Activated CD4-positive, alpha-beta T cell treated with anti-CD3 and anti-CD28 coated beads, Interleukin-2, amount 10 ng/mL, durations not matched to agents 24 days and 14 days (primary cell): Measurements from ENCODE around the gene BCAR1. TPM values are rescaled to one million over a fixed set of nuclear protein-coding genes. Genes with fewer than 3 reads are reported as not detected.

ENCODE experiments used
- DNase-seq: peaks from one replicate; pipeline ENCODE4 v3.0.0; 2022
- H3K27ac Mint-ChIP-seq: one replicate; pipeline ENCODE4 v1.8.0; 2022; ENCODE audit warnings: mild to moderate bottlenecking, mixed read lengths
- H3K27me3 Mint-ChIP-seq: one replicate; pipeline ENCODE4 v1.8.0; 2022; ENCODE audit warnings: mixed read lengths
- H3K36me3 Mint-ChIP-seq: one replicate; pipeline ENCODE4 v1.8.0; 2022; ENCODE audit warnings: low read depth, mild to moderate bottlenecking, mixed read lengths
- H3K4me1 Mint-ChIP-seq: one replicate; pipeline ENCODE4 v1.8.0; 2021; ENCODE audit warnings: mixed read lengths
- H3K4me3 Mint-ChIP-seq: one replicate; pipeline ENCODE4 v1.8.0; 2022; ENCODE audit warnings: mild to moderate bottlenecking, moderate library complexity, mixed read lengths
- H3K9me3 Mint-ChIP-seq: one replicate; pipeline ENCODE4 v1.8.0; 2021; ENCODE audit warnings: mixed read lengths
- intact Hi-C: fragments of 100-400 bp; cut with micrococcal nuclease; formaldehyde crosslinking; loops from one replicate; pipeline ENCODE4 v1.15.1; 2023
- total RNA-seq: library from RNA; stranded (reverse); gene quantifications from 2 replicates; pipeline ENCODE4 v1.2.3, GENCODE V29; 2022

The BCAR1 gene, protein sequence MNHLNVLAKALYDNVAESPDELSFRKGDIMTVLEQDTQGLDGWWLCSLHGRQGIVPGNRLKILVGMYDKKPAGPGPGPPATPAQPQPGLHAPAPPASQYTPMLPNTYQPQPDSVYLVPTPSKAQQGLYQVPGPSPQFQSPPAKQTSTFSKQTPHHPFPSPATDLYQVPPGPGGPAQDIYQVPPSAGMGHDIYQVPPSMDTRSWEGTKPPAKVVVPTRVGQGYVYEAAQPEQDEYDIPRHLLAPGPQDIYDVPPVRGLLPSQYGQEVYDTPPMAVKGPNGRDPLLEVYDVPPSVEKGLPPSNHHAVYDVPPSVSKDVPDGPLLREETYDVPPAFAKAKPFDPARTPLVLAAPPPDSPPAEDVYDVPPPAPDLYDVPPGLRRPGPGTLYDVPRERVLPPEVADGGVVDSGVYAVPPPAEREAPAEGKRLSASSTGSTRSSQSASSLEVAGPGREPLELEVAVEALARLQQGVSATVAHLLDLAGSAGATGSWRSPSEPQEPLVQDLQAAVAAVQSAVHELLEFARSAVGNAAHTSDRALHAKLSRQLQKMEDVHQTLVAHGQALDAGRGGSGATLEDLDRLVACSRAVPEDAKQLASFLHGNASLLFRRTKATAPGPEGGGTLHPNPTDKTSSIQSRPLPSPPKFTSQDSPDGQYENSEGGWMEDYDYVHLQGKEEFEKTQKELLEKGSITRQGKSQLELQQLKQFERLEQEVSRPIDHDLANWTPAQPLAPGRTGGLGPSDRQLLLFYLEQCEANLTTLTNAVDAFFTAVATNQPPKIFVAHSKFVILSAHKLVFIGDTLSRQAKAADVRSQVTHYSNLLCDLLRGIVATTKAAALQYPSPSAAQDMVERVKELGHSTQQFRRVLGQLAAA
- 0.50 and 0.79 TPM in 2 replicates for total RNA-seq

- H3K4me1 Mint-ChIP-seq = peaks cover 2% of the 10 kb centered on the region
- intact Hi-C loops = no loop called here
- H3K27me3 Mint-ChIP-seq = peaks cover 49% of the 10 kb centered on the region
- no peaks in the 10 kb centered on the region for H3K36me3 Mint-ChIP-seq
- no peak for DNase-seq
- H3K9me3 Mint-ChIP-seq = no peaks in the 10 kb centered on the region
- no peak within 1 kb of the TSS for H3K27ac Mint-ChIP-seq
- H3K4me3 Mint-ChIP-seq = peak within 1 kb of the TSS; percentile 57
Observed at GRCh38 chr16:75251280-75252048, at the start of gene BCAR1. Gene BCAR1, minus strand, starts transcription at chr16:75251624. Its CDS starts 142 bp downstream, at chr16:75251482.

DNA sequence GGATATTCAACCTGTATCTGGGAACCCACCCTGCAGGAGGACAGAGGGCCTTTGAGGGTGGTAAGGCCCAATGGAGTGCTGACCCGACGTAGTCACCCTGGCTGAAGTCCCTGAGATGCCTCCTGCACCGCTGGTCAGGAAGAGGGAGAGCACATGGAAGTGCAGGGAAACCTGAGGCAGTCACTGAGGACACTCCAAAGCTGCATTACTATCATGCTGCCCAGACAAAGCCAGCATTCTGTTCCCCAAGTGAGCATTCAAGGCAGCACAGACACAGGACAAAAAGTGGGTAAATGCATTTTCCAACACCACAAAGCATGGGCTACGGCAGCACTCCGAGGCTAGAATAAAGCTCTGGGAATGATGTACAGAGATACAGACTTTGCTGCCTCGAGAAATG, 46.8 kb upstream of the BCAR1 start:
- Mint-ChIP-seq H3K27me3 (no peaks in the 10 kb centered on the region), H3K4me3 (no peak overlapping the region), H3K27ac (no peak overlapping the region), H3K4me1 (no peaks in the 10 kb centered on the region), H3K9me3 (no peaks in the 10 kb centered on the region), H3K36me3 (peaks cover 34% of the 10 kb centered on the region)
- intact Hi-C loops = no loop called here
- DNase-seq = no peak

DNA sequence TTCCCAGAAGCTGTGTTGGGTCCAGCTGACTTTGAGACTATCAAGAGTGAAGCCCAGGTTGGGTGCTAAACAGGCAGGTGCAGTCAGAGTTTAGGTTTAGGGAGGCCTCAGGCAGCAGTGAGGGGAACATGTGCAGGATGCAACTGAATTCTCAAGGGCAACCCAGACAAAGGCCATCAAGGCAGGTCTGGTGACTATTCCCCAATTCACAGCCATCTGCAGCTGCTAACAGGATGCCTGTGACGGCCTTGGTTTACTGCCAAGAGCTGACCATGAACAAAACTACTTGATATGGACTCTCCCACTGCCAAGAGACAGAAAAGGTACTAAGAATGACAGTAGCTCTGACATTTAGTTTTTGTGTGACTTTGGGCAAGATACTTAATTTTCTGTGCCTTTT, 45.2 kb upstream of the BCAR1 start:
- Mint-ChIP-seq H3K27me3 (no peaks in the 10 kb centered on the region), H3K36me3 (peaks cover 43% of the 10 kb centered on the region), H3K4me1 (no peaks in the 10 kb centered on the region), H3K4me3 (no peak overlapping the region), H3K27ac (no peak overlapping the region), H3K9me3 (no peaks in the 10 kb centered on the region)
- intact Hi-C loops = no loop called here
- DNase-seq = no peak

- Mint-ChIP-seq H3K27ac (no peak overlapping the region), H3K9me3 (no peaks in the 10 kb centered on the region), H3K27me3 (no peaks in the 10 kb centered on the region), H3K4me1 (no peaks in the 10 kb centered on the region), H3K4me3 (no peak overlapping the region), H3K36me3 (peaks cover 38% of the 10 kb centered on the region)
- intact Hi-C loops = no loop called here
- no peak for DNase-seq
Observed at GRCh38 chr16:75294773-75295459, 43.5 kb upstream of the BCAR1 start.

GRCh38 chr16:75293772-75294171, 42.3 kb upstream of the BCAR1 start:
- Mint-ChIP-seq H3K27ac (no peak overlapping the region), H3K27me3 (peaks cover under 1% of the 10 kb centered on the region), H3K9me3 (no peaks in the 10 kb centered on the region), H3K36me3 (peaks cover 34% of the 10 kb centered on the region), H3K4me1 (peaks cover 3% of the 10 kb centered on the region), H3K4me3 (no peak overlapping the region)
- no peak for DNase-seq
- intact Hi-C loops = no loop called here

- H3K9me3 Mint-ChIP-seq = no peaks in the 10 kb centered on the region
- peaks cover 35% of the 10 kb centered on the region for H3K36me3 Mint-ChIP-seq
- DNase-seq = no peak
- no peak overlapping the region for H3K4me3 Mint-ChIP-seq
- intact Hi-C loops = no loop called here
- H3K4me1 Mint-ChIP-seq = peaks cover 9% of the 10 kb centered on the region
- H3K27ac Mint-ChIP-seq = no peak overlapping the region
- peaks cover 3% of the 10 kb centered on the region for H3K27me3 Mint-ChIP-seq
Observed at GRCh38 chr16:75293173-75293572, 41.7 kb upstream of the BCAR1 start.

- Mint-ChIP-seq H3K4me3 (no peak overlapping the region), H3K27me3 (peaks cover 3% of the 10 kb centered on the region), H3K36me3 (peaks cover 34% of the 10 kb centered on the region), H3K4me1 (peaks cover 14% of the 10 kb centered on the region), H3K27ac (no peak overlapping the region), H3K9me3 (no peaks in the 10 kb centered on the region)
- DNase-seq = no peak
- intact Hi-C loops = no loop called here
Observed at GRCh38 chr16:75292691-75293090, 41.3 kb upstream of the BCAR1 start.

DNA sequence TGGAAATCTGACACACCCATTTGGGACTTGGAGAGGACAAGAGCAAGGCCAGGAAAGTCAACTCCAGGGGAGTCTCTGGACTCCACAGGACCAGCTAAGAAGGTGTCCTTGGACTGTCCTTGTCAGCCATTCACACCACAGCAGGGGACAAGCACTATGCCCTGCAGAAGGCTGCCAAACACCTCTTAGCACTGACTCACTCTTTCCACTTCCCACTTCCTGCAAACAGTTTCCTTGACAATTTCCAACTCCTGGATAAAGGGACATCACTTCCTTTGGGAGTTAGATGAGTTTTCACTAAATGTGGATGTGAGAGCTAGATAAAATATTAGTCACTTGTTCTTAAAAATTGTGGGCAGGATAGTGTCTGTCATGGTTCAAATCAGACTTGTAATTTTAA, 37.8 kb upstream of the BCAR1 start:
- H3K27ac Mint-ChIP-seq = no peak overlapping the region
- H3K9me3 Mint-ChIP-seq = no peaks in the 10 kb centered on the region
- H3K36me3 Mint-ChIP-seq = peaks cover 30% of the 10 kb centered on the region
- intact Hi-C loops = no loop called here
- no peak for DNase-seq
- no peak overlapping the region for H3K4me3 Mint-ChIP-seq
- H3K4me1 Mint-ChIP-seq = peaks cover 14% of the 10 kb centered on the region
- H3K27me3 Mint-ChIP-seq = peaks cover 8% of the 10 kb centered on the region

DNA sequence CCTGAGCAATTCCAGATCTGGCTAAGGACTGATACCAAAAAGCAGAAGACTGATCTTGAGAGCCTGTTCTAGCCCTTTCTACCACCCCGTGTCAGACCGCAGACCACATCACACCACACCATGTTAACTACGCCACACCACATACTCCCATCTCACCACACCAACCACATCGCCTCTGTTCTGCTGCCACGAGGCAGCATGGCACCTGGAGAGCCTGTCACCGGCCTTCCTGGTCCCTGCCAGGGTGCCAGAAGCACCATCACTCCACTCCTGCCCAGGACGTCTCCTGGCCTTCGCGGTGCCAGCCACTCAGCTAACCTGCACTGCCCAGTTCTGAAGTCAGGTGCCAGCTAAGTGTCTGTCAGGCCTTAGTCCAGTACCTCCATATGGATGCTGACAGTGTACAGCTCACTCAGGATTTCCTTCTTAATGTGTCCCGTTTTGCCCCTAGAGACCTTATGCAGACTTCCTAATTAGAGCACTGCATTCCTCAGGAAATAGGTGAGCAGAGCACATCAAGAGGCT, 37.2 kb upstream of the BCAR1 start:
- peaks cover 8% of the 10 kb centered on the region for H3K27me3 Mint-ChIP-seq
- H3K4me1 Mint-ChIP-seq = peaks cover 14% of the 10 kb centered on the region
- H3K9me3 Mint-ChIP-seq = no peaks in the 10 kb centered on the region
- H3K27ac Mint-ChIP-seq = peak overlapping the region; percentile 59
- H3K36me3 Mint-ChIP-seq = peaks cover 26% of the 10 kb centered on the region
- intact Hi-C loops = no loop called here
- DNase-seq = peak; percentile 87
- peak overlapping the region; percentile 34 for H3K4me3 Mint-ChIP-seq

- no peak for DNase-seq
- no peaks in the 10 kb centered on the region for H3K9me3 Mint-ChIP-seq
- peak overlapping the region; percentile 59 for H3K27ac Mint-ChIP-seq
- H3K4me1 Mint-ChIP-seq = peaks cover 14% of the 10 kb centered on the region
- H3K36me3 Mint-ChIP-seq = peaks cover 25% of the 10 kb centered on the region
- H3K27me3 Mint-ChIP-seq = peaks cover 8% of the 10 kb centered on the region
- intact Hi-C loops = no loop called here
- peak overlapping the region; percentile 34 for H3K4me3 Mint-ChIP-seq
Observed at GRCh38 chr16:75288181-75288580, 36.8 kb upstream of the BCAR1 start.

DNA sequence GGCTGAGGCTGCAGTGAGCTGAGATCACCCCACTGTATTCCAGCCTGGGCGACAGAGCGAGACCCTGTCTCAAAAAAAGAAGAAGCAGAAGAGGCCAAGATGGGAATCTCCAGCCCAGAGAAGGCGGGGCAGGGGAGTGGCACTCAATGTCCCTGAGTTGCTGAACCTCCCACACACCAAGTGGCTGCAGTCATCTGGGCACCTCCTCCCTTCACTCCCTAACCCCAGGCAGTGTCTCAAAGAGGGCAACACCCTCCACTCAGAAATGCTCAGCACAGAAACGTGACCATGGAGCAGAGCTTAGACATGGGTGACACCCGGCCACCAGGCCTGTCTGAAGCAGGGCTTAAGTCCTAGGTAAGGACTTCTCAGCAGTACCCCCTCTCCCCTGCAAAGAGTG, 36.3 kb upstream of the BCAR1 start:
- Mint-ChIP-seq H3K27ac (no peak overlapping the region), H3K27me3 (peaks cover 8% of the 10 kb centered on the region), H3K4me1 (peaks cover 14% of the 10 kb centered on the region), H3K36me3 (peaks cover 21% of the 10 kb centered on the region), H3K9me3 (no peaks in the 10 kb centered on the region), H3K4me3 (no peak overlapping the region)
- intact Hi-C loops = no loop called here
- DNase-seq = no peak

DNA sequence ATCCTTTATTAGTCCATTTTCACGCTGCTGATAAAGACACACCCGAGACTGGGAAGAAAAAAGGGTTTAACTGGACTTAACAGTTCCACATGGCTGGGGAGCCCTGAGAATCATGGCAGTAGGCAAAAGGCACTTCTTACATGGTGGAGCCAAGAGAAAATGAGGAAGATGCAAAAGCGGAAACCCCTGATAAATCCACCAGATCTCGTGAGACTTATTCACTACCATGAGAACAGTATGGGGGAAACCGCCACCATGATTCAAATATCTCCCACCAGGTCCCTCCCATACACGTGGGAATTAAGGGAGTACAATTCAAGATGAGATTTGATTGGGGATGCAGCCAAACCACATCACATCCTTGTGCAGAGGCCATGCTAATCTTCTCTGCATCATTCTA, 35.0 kb upstream of the BCAR1 start:
- peaks cover 10% of the 10 kb centered on the region for H3K36me3 Mint-ChIP-seq
- H3K27ac Mint-ChIP-seq = no peak overlapping the region
- H3K4me3 Mint-ChIP-seq = no peak overlapping the region
- H3K27me3 Mint-ChIP-seq = peaks cover 8% of the 10 kb centered on the region
- no peak for DNase-seq
- intact Hi-C loops = no loop called here
- no peaks in the 10 kb centered on the region for H3K9me3 Mint-ChIP-seq
- H3K4me1 Mint-ChIP-seq = peaks cover 14% of the 10 kb centered on the region
